ENCODE measurements around the gene GJB2. TPM values are rescaled to one million over a fixed set of nuclear protein-coding genes. Genes with fewer than 3 reads are reported as not detected.

Gene GJB2
- total RNA-seq, 1 donor from 2014 or later: not detected

DNA sequence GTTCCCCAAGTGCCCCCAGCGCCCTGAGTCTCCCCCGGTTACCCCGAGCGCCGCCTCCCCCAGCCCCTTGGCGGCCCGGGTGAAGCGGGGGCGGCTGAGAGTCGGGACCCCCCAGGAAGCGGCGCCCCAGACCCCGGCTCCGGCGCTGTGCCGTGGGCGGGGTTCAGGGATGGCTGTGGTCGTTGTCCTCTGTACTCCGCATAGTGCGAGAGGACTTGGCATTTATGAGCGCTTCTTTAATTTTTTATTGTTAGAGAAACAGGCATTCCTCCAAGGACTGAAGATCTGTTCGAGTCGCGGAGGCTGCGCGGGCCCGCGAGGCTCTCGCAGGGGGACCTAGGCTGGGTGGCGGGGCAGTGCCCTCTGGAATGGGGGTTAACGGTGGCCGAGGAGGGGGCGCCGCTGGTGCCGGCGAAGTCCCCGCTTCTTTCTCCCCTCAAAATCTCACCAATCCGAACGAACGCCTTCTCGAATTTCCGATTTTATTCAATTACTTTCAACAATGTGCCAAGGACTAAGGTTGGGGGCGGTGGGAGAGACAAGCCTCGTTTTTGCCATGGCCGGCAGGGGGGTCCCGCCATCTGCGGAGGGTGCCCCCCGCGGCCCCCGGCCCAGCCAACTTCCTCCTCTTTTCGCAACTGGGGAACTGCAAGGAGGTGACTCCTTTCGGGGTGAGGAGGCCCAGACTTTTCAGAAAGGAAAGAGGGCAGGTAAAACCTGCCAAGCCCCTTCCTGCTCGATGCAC lies 596 bp upstream of the GJB2 start:
- no peak for DNase-seq (ENCODE audit: extremely low read depth, low read depth, low spot score)

DNA sequence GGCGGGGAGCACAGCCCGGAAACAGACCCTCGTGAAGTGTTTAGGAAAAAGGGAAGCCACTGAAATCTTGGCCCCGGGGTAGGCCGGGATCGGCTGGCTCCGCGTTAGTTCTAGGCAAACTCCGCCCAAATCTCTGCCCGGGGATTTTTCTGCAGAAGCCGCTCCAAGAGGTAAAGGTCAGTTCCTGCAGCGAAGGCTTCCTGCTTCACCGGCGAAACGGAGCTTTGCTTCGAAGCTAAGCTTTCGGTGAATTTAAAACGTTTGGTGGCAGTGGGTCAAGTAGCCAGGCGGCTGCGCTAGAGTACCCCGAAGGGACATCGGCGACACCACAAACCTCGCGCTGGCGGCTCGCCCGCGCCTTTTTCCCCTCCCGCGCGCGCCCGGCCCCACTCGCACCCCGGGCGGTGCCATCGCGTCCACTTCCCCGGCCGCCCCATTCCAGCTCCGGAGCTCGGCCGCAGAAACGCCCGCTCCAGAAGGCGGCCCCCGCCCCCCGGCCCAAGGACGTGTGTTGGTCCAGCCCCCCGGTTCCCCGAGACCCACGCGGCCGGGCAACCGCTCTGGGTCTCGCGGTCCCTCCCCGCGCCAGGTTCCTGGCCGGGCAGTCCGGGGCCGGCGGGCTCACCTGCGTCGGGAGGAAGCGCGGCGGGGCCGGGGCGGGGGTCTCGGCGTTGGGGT lies 441 bp downstream of the GJB2 start:
- no peak for DNase-seq (ENCODE audit: extremely low read depth, low read depth, low spot score)

DNA sequence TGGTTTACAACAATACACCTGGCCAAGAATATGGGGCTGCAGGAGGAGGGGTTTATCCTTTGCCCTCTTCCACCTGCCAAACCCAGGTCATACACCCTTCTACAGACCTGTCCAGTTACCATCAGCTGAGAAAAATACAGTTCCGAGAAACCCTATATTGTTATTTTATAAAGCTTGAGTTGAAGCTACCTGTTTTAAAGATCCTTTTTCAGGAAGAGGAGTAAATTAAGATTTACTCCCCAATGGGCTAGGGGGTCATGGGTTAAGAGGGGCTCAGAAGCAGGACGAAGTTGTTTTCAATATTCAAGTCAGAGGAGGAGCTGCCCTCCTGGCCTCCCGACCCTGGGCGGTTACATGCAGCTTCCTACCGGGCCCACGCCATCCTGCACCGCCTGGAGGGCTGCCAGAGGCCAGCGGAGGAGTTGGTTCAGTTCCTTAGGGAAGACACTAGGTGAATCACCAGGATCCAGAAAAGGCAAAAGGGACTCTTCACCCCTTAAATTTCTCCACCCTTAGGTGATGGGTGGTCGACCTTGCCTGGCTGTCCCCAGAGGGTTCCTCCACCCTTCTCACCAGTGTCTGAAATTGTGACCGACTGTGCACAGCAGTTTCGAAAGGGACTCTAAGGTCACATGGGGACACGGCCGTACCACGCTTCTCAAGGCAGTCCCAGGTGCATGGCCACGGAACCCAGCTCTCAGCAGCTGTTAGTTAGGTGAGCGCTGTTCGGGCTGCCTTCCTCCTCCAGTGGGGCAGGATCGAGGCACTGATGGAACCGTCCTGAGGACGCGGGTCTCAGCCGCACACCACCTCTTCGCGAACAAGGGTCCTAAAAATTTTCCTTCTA lies 1.2 kb downstream of the GJB2 start:
- no peak for DNase-seq (ENCODE audit: extremely low read depth, low read depth, low spot score)

DNA sequence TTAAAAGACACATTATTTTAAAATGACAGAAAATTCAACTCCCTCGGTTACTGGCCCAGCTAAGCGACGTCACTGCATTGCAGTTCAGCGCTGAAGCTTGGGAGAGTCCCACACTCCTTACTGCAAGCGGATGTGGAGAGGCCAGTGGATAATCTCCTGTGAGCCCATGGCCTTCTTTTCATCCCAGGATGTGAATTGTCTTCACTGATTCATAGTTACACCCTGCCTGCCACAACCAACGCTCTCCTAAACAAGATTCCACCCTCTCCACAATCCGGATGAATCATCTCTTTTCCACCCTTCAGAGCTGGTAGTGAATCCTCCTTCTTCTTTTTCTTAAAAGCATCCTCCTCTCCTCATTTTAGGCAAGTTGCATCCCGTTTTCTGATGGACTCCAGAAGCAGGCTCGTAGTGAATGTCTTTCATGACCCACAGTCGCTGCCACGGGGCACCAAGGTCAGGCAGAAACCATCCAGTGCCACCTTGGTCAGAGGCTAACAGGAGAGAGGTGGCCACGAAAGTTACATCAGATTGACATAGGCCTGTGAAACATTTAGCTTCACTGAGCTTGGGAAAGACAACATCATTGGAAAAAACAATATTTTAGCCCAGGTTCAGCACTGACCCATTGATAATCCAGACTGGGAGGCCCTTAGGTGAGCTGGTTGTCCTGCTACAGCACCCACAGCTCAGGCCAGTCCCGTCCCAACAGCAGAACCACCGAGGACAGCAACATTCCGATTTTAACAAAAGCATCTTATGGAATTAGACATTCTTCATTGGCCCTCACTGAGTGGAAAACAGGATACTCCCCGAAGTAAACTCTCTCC lies 2.0 kb downstream of the GJB2 start:
- no peak for DNase-seq (ENCODE audit: extremely low read depth, low read depth, low spot score)

DNA sequence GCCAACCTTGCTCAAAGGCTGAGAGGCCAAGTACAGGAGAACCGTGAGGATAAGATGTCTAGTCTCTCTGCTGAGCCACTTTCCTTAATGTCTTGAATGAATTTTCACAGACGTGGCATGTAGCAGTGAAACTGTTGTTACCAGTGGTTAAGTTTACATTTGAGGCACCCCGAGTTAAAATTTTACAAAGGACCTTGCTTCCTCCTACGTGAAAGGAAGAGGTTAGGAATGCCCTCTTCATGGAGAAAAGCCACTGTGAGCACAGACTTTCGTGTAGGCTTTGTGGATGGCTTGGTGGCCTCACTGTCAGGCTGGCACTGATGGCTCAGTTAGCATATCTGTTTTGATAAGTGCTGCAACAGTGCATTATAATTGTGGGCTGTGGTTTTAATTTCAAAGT lies 2.7 kb downstream of the GJB2 start:
- DNase-seq (ENCODE audit: extremely low read depth, low read depth, low spot score): no peak

DNA sequence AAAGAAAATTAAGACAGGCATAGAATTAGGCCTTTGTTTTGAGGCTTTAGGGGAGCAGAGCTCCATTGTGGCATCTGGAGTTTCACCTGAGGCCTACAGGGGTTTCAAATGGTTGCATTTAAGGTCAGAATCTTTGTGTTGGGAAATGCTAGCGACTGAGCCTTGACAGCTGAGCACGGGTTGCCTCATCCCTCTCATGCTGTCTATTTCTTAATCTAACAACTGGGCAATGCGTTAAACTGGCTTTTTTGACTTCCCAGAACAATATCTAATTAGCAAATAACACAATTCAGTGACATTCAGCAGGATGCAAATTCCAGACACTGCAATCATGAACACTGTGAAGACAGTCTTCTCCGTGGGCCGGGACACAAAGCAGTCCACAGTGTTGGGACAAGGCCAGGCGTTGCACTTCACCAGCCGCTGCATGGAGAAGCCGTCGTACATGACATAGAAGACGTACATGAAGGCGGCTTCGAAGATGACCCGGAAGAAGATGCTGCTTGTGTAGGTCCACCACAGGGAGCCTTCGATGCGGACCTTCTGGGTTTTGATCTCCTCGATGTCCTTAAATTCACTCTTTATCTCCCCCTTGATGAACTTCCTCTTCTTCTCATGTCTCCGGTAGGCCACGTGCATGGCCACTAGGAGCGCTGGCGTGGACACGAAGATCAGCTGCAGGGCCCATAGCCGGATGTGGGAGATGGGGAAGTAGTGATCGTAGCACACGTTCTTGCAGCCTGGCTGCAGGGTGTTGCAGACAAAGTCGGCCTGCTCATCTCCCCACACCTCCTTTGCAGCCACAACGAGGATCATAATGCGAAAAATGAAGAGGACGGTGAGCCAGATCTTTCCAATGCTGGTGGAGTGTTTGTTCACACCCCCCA lies 3.8 kb downstream of the GJB2 start:
- no peak for DNase-seq (ENCODE audit: extremely low read depth, low read depth, low spot score)

- DNase-seq (ENCODE audit: extremely low read depth, low read depth, low spot score): no peak
Observed at GRCh38 chr13:20186771-20187170, 6.0 kb downstream of the GJB2 start.

DNA sequence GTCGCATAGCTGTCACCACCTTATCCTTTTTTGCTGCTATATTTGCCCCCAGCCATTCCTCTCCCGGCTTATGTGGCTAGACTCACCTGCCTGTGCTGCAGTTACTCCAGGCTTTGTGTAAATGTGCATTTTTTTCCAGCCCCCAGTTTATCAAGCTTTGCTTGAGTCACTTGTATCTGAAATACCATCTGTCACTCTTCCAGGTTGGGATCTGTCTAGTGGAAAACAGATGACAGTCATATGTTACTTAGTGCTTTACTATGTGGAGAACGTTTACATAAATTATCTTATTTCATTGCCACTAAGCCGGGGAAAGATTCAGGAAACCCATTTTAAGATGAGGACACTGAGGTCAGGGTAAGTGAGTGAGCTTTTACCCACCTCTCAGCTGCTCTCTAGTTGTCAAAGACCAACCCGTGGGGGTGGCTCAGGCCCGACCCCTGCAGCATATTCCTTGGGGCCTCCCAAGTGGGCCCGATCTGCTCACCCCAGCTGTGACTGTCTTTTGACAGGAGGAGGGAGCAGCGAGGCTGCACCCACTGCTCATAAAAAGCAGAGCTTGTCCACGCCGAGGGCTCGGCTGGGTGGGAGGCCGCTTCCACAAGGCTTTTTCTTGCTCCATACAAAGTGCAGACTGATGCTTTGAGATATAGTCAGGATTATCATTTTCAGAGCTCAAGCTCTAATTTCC lies 7.2 kb downstream of the GJB2 start:
- no peak for DNase-seq (ENCODE audit: extremely low read depth, low read depth, low spot score)

DNA sequence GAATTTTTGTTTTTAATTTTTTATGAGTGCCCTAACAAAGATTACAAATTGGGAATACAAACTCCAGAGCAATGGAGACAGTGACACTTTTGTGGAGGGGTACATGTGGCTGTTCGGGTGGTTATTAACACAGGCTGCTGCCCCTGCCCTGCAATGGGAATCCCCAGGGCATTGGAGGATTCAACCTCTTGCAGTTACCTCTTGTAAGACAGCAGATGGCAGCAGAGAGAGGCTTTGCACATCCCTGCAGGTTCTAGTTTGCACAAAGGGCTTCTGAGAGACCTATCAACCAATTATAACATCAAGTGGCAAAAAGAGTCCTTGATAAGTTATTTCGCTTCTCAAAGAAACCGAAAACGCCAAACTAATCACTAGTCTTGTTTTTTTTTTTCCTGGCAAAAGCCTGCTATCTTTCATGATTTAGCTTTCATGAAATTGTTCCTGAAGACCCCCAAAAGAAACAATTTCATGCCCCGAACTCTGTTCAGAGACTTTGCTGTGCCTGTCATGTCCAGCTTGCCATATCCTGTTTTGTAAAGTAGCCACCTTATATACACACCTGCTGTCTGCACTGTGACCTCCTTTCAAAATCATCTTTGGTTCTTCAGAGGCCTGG lies 10.4 kb downstream of the GJB2 start:
- DNase-seq (ENCODE audit: extremely low read depth, low read depth, low spot score): no peak

DNA sequence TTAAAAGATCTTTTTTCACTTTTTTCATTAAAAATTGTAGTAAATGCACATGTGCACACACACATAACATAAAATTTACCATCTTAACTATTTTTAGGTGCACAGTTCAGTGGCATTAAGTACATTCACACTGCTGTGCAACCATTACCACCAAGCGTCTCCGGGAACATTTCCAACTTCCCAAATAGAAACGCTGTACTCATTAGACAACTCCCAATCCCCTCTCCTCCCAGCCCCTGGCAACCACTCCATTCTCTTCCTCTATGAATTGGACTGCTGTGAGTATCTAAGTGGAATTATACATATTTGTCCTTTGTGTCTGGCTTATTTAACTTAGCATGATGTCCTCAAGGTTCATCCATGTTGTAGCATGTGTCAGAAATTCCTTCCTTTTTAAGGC lies 11.6 kb downstream of the GJB2 start:
- DNase-seq (ENCODE audit: extremely low read depth, low read depth, low spot score): no peak

- DNase-seq (ENCODE audit: extremely low read depth, low read depth, low spot score): no peak
Observed at GRCh38 chr13:20178156-20178555, 14.6 kb downstream of the GJB2 start.

DNA sequence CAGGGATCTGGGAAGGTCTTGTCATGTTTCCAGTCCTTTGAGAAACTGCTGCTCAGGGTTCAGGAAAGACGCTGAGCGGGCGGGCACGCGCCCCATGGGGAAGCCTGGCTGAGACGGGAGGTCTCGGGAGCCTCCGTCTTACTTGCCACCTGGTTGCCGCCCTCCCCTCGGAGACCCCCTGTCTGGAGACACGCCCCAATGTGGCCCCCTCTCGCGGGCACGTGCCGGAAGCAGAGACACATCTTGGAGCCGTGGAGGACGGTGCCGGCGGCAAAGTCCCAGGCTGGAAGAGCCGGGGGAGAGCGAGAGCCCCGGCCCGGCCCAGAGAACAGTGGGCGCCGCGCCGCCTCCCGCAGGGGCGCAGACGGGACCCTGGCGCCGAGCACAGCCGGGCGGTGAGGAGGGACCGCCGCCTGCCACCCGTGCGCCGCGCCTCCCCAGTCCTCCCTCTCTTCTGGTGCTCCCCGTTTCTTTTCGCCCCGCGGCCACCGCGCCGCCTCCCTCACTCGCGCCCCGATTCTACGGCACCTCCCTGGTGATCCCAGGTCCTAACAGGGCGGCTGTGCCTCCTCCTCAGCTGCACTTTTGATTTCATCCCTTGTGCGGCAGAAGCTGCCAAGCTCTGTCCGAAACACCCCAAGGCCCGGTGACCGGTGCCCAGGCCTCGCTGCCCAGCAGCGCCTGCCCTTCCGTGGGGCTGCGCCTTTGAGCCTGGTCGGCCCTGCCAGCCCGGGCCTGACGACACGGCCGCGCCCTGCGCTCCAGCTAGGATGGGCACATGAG lies 15.5 kb downstream of the GJB2 start:
- DNase-seq (ENCODE audit: extremely low read depth, low read depth, low spot score): no peak

- DNase-seq (ENCODE audit: extremely low read depth, low read depth, low spot score): no peak
Observed at GRCh38 chr13:20175907-20176652, 16.7 kb downstream of the GJB2 start.

- no peak for DNase-seq (ENCODE audit: extremely low read depth, low read depth, low spot score)
Observed at GRCh38 chr13:20175406-20175794, 17.3 kb downstream of the GJB2 start.

- no peak for DNase-seq (ENCODE audit: extremely low read depth, low read depth, low spot score)
Observed at GRCh38 chr13:20174656-20175405, 17.9 kb downstream of the GJB2 start.

DNA sequence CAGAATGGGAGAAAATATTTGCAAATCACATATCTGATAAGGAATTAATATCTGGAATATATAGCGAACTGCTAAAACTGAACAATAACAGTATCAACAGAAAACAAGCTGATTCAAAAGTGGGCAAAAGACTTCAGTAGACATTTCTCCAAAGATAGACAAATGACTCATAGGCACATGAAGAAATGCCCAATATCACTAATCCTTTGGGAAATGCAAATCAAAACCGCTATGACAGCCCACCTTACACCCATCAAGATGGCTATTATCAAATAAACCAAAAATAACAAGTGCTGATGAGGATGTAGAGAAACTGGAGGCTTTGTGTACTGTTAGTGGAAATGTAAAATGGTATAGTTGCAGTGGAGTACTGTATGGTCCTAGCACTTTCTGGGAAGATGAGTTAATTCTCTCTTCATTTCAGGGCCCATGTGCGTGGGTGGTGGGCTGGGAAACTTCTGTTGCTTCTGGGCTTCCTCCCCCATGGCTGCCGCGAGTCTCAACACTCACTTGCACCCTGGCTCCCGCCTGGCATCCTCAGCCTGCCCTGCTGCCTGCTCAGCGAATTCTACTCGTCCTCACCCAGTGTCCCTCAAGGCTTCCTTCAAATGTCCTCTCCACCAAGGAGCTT lies 19.5 kb downstream of the GJB2 start:
- no peak for DNase-seq (ENCODE audit: extremely low read depth, low read depth, low spot score)
